ENCODE results near the gene CCDC149. TPM values are rescaled to one million over a fixed set of nuclear protein-coding genes. Genes with fewer than 3 reads are reported as not detected.
A peak's percentile ranks its signal among the peaks of the same experiment; 100 is the strongest.

The CCDC149 gene
- total RNA-seq, 1 experiment from 2014 or later = 0.95 TPM

- no peaks in the 10 kb centered on the region for H3K9me3 Mint-ChIP-seq (ENCODE audit: unreplicated experiment)
- intact Hi-C loops (cut with micrococcal nuclease; ENCODE audit: unreplicated experiment) = loop anchor here (5.0 to 10.0 kb wide), 2 partner anchors 210 to 307 kb away; partner anchors contain the start of gene DHX15
Measured at GRCh38 chr4:24794480-24794879, 118.4 kb downstream of the CCDC149 start.

GRCh38 chr4:24794051-24794450 is 118.8 kb downstream of the CCDC149 start:
- Mint-ChIP-seq H3K4me3 (ENCODE audit: unreplicated experiment) (no peak overlapping the region), H3K4me1 (ENCODE audit: low read depth, unreplicated experiment) (peaks cover 14% of the 10 kb centered on the region), H3K36me3 (ENCODE audit: insufficient read depth, unreplicated experiment) (no peaks in the 10 kb centered on the region), H3K27me3 (ENCODE audit: insufficient read depth, unreplicated experiment) (no peaks in the 10 kb centered on the region), H3K9me3 (ENCODE audit: unreplicated experiment) (no peaks in the 10 kb centered on the region), H3K27ac (ENCODE audit: unreplicated experiment) (no peak overlapping the region)
- peaks cover 18% of the 10 kb centered on the region for H3K4me1 ChIP-seq
- intact Hi-C loops (cut with micrococcal nuclease; ENCODE audit: unreplicated experiment) = loop anchor here (5.0 to 10.0 kb wide), 2 partner anchors 209 to 307 kb away; partner anchors contain the start of gene DHX15
- H3K4me3 ChIP-seq (ENCODE audit: low read depth, low read length) = no peak overlapping the region
- no peak for TF ChIP-seq CTCF (IDR thresholded peaks at IDR 0.05; ENCODE audit: insufficient read depth in 1 of 2, low read depth in 1 of 2, low read length in 1 of 2, severe bottlenecking in 1 of 2, unreplicated experiment in 1 of 2)
- H3K36me3 ChIP-seq (ENCODE audit: control insufficient read depth, insufficient read depth, low read length) = no peaks in the 10 kb centered on the region
- ChIA-PET POLR2A (no interaction called here), CTCF (interaction anchor here (0.6 to 1.7 kb wide), 3 partner anchors 11 to 72 kb away, joined by 3 to 4 read pairs (median 4); no protein-coding TSS in a partner anchor)
- H3K27me3 ChIP-seq (replicated peaks; ENCODE audit: control insufficient read depth, insufficient read depth, low read length) = no peaks in the 10 kb centered on the region
- BruUV-seq (replicated peaks) = no TSS peak
- no peak for DNase-seq
- no peaks in the 10 kb centered on the region for H3K9me3 ChIP-seq

More at GRCh38 chr4:24794480-24794879, 118.4 kb downstream of the CCDC149 start:
- no peaks in the 10 kb centered on the region for H3K36me3 Mint-ChIP-seq (ENCODE audit: insufficient read depth, unreplicated experiment)
- CTCF ChIA-PET = no interaction called here
- no TSS peak for BruUV-seq (replicated peaks)
- peaks cover 14% of the 10 kb centered on the region for H3K4me1 Mint-ChIP-seq (ENCODE audit: low read depth, unreplicated experiment)
- H3K27me3 Mint-ChIP-seq (ENCODE audit: insufficient read depth, unreplicated experiment) = no peaks in the 10 kb centered on the region
- H3K27ac Mint-ChIP-seq (ENCODE audit: unreplicated experiment) = no peak overlapping the region
- POLR2A ChIA-PET = no interaction called here
- Histone ChIP-seq H3K9me3 (no peaks in the 10 kb centered on the region), H3K4me1 (peaks cover 18% of the 10 kb centered on the region), H3K4me3 (ENCODE audit: low read depth, low read length) (no peak overlapping the region), H3K36me3 (ENCODE audit: control insufficient read depth, insufficient read depth, low read length) (no peaks in the 10 kb centered on the region), H3K27me3 (replicated peaks; ENCODE audit: control insufficient read depth, insufficient read depth, low read length) (no peaks in the 10 kb centered on the region)
- H3K4me3 Mint-ChIP-seq (ENCODE audit: unreplicated experiment) = peak overlapping the region; percentile 63
- no peak for TF ChIP-seq CTCF (IDR thresholded peaks at IDR 0.05; ENCODE audit: insufficient read depth in 1 of 2, low read depth in 1 of 2, low read length in 1 of 2, severe bottlenecking in 1 of 2, unreplicated experiment in 1 of 2)
- DNase-seq = no peak

GRCh38 chr4:24793219-24794005 is 119.4 kb downstream of the CCDC149 start:
- TF ChIP-seq CTCF (IDR thresholded peaks at IDR 0.05; ENCODE audit: insufficient read depth in 1 of 2, low read depth in 1 of 2, low read length in 1 of 2, severe bottlenecking in 1 of 2, unreplicated experiment in 1 of 2) = peak in 1 of 2 experiments; percentile 56
- no peak overlapping the region for H3K27ac Mint-ChIP-seq (ENCODE audit: unreplicated experiment)

More at GRCh38 chr4:24793219-24794005, 119.4 kb downstream of the CCDC149 start:
- no TSS peak for BruUV-seq (replicated peaks)
- intact Hi-C loops (cut with micrococcal nuclease; ENCODE audit: unreplicated experiment) = loop anchor here (5.0 to 10.0 kb wide), 2 partner anchors 209 to 306 kb away; partner anchors contain the start of gene DHX15
- Mint-ChIP-seq H3K27me3 (ENCODE audit: insufficient read depth, unreplicated experiment) (no peaks in the 10 kb centered on the region), H3K9me3 (ENCODE audit: unreplicated experiment) (peaks cover 5% of the 10 kb centered on the region), H3K4me1 (ENCODE audit: low read depth, unreplicated experiment) (peaks cover 14% of the 10 kb centered on the region), H3K36me3 (ENCODE audit: insufficient read depth, unreplicated experiment) (no peaks in the 10 kb centered on the region), H3K4me3 (ENCODE audit: unreplicated experiment) (no peak overlapping the region)
- peak in 1 of 2 experiments; percentile 11 for DNase-seq
- ChIA-PET CTCF (interaction anchor here (0.6 to 1.7 kb wide), 4 partner anchors 10 to 113 kb away, joined by 3 to 4 read pairs (median 4); no protein-coding TSS in a partner anchor), POLR2A (no interaction called here)
- H3K36me3 ChIP-seq (ENCODE audit: control insufficient read depth, insufficient read depth, low read length) = no peaks in the 10 kb centered on the region
- no peaks in the 10 kb centered on the region for H3K27me3 ChIP-seq (replicated peaks; ENCODE audit: control insufficient read depth, insufficient read depth, low read length)
- no peak overlapping the region for H3K4me3 ChIP-seq (ENCODE audit: low read depth, low read length)
- peaks cover 18% of the 10 kb centered on the region for H3K4me1 ChIP-seq
- no peaks in the 10 kb centered on the region for H3K9me3 ChIP-seq
